WTC11 (cell line): ENCODE results near the gene SMTN. TPM values are rescaled to one million over a fixed set of nuclear protein-coding genes. Genes with fewer than 3 reads are reported as not detected.

Experiments used
- ATAC-seq: fragments of 200-7000 bp; cut with Tn5 transposase; 2 replicates; pipeline ENCODE4 v1.10.0; 2021; ENCODE audit warnings: mild to moderate bottlenecking, moderate library complexity
- CTCF ChIA-PET: fragments of 300-600 bp; sonication (Branson Sonifier 250); formaldehyde crosslinking; loops from one replicate; lab custom pipeline; 2021; ENCODE audit warnings: antibody characterized with exemption; lab: Charles Lee
- POLR2A ChIA-PET: fragments of 350-600 bp; sonication (Branson Sonifier 250); formaldehyde crosslinking; loops from one replicate; lab custom pipeline; 2021; ENCODE audit warnings: antibody characterized with exemption; lab: Charles Lee
- DNase-seq: peaks from one replicate; pipeline ENCODE4 v3.0.0; 2021; ENCODE audit warnings: low spot score
- H3K27ac Mint-ChIP-seq: 2 replicates; pipeline ENCODE4 v1.8.0; 2021; ENCODE audit warnings: mixed read lengths
- H3K27me3 Mint-ChIP-seq: 2 replicates; pipeline ENCODE4 v1.8.0; 2021; ENCODE audit warnings: low read depth, mild to moderate bottlenecking, moderate library complexity, mixed read lengths
- H3K36me3 Mint-ChIP-seq: 2 replicates; pipeline ENCODE4 v1.8.0; 2021; ENCODE audit warnings: mixed read lengths
- H3K4me1 Mint-ChIP-seq: 2 replicates; pipeline ENCODE4 v1.8.0; 2022; ENCODE audit warnings: mixed read lengths
- H3K4me3 Mint-ChIP-seq: 2 replicates; pipeline ENCODE4 v1.8.0; 2021; ENCODE audit warnings: mild to moderate bottlenecking, moderate library complexity, mixed read lengths
- H3K9me3 Mint-ChIP-seq: 2 replicates; pipeline ENCODE4 v1.8.0; 2021; ENCODE audit warnings: mixed read lengths
- CBFB ChIP-seq: sonication (generic); formaldehyde crosslinking; IDR thresholded peaks from 2 replicates; pipeline ENCODE4 v1.8.1; 2022; ENCODE audit warnings: mild to moderate bottlenecking, low read depth, missing genetic modification reagents
- FOXP1 ChIP-seq: sonication (generic); formaldehyde crosslinking; IDR thresholded peaks from 2 replicates; pipeline ENCODE4 v1.8.0; 2022; ENCODE audit warnings: missing genetic modification reagents, mild to moderate bottlenecking, moderate library complexity, borderline replicate concordance
- GABPB1 ChIP-seq: sonication (generic); formaldehyde crosslinking; IDR thresholded peaks from 2 replicates; pipeline ENCODE4 v1.8.1; 2023; ENCODE audit warnings: mild to moderate bottlenecking, missing genetic modification reagents
- MYBL2 ChIP-seq: sonication (generic); formaldehyde crosslinking; IDR thresholded peaks from 2 replicates; pipeline ENCODE4 v1.8.1; 2023; ENCODE audit warnings: mild to moderate bottlenecking, moderate library complexity, missing genetic modification reagents
- NFYB ChIP-seq: sonication (generic); formaldehyde crosslinking; conservative IDR thresholded peaks from 2 replicates; pipeline ENCODE4 v1.8.0; 2022; ENCODE audit warnings: low read depth, missing genetic modification reagents
- OVOL2 ChIP-seq: fragments of 250-450 bp; sonication (Bioruptor Pico); IDR thresholded peaks from 2 replicates; pipeline ENCODE4 v1.9.0; 2021; ENCODE audit warnings: mild to moderate bottlenecking, borderline replicate concordance
- SMAD3 ChIP-seq: sonication (generic); formaldehyde crosslinking; IDR thresholded peaks from 2 replicates; pipeline ENCODE4 v1.8.0; 2022; ENCODE audit warnings: missing genetic modification reagents, mild to moderate bottlenecking, borderline replicate concordance
- SMAD4 ChIP-seq: sonication (generic); formaldehyde crosslinking; IDR thresholded peaks from 2 replicates; pipeline ENCODE4 v1.8.0; 2022; ENCODE audit warnings: mild to moderate bottlenecking, missing genetic modification reagents
- ZNF121 ChIP-seq: sonication (generic); formaldehyde crosslinking; IDR thresholded peaks from 2 replicates; pipeline ENCODE4 v1.8.0; 2023; ENCODE audit warnings: missing genetic modification reagents
- ZNF263 ChIP-seq: sonication (generic); formaldehyde crosslinking; IDR thresholded peaks from 2 replicates; pipeline ENCODE4 v1.8.1; 2022; ENCODE audit warnings: low read depth, mild to moderate bottlenecking, moderate library complexity, missing genetic modification reagents
- ZNF317 ChIP-seq: sonication (generic); formaldehyde crosslinking; IDR thresholded peaks from 2 replicates; pipeline ENCODE4 v1.8.1; 2023; ENCODE audit warnings: low read depth, mild to moderate bottlenecking, moderate library complexity, missing genetic modification reagents, borderline replicate concordance
- total RNA-seq: library from RNA; stranded (reverse); gene quantifications from 3 replicates; pipeline ENCODE4 v1.2.3, GENCODE V29; 2021
- TF ChIP-seq, protein P1 (sequence below): sonication (generic); formaldehyde crosslinking; conservative IDR thresholded peaks from 2 replicates; pipeline ENCODE4 v1.8.1; 2022; ENCODE audit warnings: mild to moderate bottlenecking, missing genetic modification reagents
- TF ChIP-seq, protein P2 (sequence below): sonication (generic); formaldehyde crosslinking; IDR thresholded peaks from 2 replicates; pipeline ENCODE4 v1.8.0; 2023; ENCODE audit warnings: mild to moderate bottlenecking, missing genetic modification reagents
- TF ChIP-seq, protein P3 (sequence below): sonication (generic); formaldehyde crosslinking; IDR thresholded peaks from 2 replicates; pipeline ENCODE4 v1.8.0; 2023; ENCODE audit warnings: missing genetic modification reagents, mild to moderate bottlenecking, borderline replicate concordance
- TF ChIP-seq, protein P4 (sequence below): fragments of 250-450 bp; sonication (Bioruptor Pico); IDR thresholded peaks from 2 replicates; pipeline ENCODE4 v1.9.0; 2021; ENCODE audit warnings: mild to moderate bottlenecking, borderline replicate concordance
- TF ChIP-seq, protein P5 (sequence below): fragments of 250-450 bp; sonication (Bioruptor Pico); conservative IDR thresholded peaks from 2 replicates; pipeline ENCODE4 v1.9.0; 2021; ENCODE audit warnings: mild to moderate bottlenecking
- TF ChIP-seq, protein P6 (sequence below): sonication (generic); formaldehyde crosslinking; IDR thresholded peaks from 2 replicates; pipeline ENCODE4 v1.8.1; 2022; ENCODE audit warnings: mild to moderate bottlenecking, missing genetic modification reagents, moderate library complexity, borderline replicate concordance

SMTN gene
- total RNA-seq, 1 experiment from 2014 or later: 34.5 TPM

DNA sequence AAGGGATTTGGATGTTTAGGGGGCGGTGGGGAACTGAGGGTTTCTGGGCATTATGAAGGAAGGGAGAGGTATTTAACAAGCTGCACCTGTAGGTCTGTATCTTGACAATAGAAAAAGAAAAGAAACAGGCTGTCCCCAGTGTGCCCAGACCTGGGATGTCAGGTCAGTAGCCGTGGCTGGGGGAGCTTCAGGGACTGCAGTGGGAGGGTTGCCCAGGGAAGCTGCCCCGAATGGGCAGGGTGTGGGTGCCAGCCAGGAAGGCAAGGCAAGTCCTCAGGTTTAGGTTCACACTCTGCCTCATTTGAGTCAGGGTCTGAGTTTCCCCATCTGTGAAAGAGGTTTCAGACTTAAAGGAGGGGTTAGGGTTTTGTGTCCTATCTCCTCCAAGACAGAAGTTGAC lies 43.2 kb downstream of the SMTN start:
- H3K27me3 Mint-ChIP-seq: peaks cover 3% of the 10 kb centered on the region; the same call in 1 of the 2 replicates
- CTCF ChIA-PET: interaction anchor here (1.2 to 1.5 kb wide), 4 partner anchors 17 to 149 kb away, joined by 3 to 8 read pairs (median 6); partner anchors contain the start of gene SELENOM
- H3K4me1 Mint-ChIP-seq: peaks cover 36% of the 10 kb centered on the region
- no peak overlapping the region for H3K4me3 Mint-ChIP-seq
- DNase-seq: no peak
- no peak overlapping the region for H3K27ac Mint-ChIP-seq
- no peaks in the 10 kb centered on the region for H3K36me3 Mint-ChIP-seq
- no peak for ATAC-seq
- POLR2A ChIA-PET: no interaction called here
- no peak for TF ChIP-seq ZNF121 (CRISPR knock-in tag)
- TF ChIP-seq SMAD3 (CRISPR knock-in tag): no peak
- TF ChIP-seq MYBL2 (CRISPR knock-in tag): no peak
- TF ChIP-seq, protein P1, sequence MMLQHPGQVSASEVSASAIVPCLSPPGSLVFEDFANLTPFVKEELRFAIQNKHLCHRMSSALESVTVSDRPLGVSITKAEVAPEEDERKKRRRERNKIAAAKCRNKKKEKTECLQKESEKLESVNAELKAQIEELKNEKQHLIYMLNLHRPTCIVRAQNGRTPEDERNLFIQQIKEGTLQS (CRISPR knock-in tag): no peak
- TF ChIP-seq, protein P2, sequence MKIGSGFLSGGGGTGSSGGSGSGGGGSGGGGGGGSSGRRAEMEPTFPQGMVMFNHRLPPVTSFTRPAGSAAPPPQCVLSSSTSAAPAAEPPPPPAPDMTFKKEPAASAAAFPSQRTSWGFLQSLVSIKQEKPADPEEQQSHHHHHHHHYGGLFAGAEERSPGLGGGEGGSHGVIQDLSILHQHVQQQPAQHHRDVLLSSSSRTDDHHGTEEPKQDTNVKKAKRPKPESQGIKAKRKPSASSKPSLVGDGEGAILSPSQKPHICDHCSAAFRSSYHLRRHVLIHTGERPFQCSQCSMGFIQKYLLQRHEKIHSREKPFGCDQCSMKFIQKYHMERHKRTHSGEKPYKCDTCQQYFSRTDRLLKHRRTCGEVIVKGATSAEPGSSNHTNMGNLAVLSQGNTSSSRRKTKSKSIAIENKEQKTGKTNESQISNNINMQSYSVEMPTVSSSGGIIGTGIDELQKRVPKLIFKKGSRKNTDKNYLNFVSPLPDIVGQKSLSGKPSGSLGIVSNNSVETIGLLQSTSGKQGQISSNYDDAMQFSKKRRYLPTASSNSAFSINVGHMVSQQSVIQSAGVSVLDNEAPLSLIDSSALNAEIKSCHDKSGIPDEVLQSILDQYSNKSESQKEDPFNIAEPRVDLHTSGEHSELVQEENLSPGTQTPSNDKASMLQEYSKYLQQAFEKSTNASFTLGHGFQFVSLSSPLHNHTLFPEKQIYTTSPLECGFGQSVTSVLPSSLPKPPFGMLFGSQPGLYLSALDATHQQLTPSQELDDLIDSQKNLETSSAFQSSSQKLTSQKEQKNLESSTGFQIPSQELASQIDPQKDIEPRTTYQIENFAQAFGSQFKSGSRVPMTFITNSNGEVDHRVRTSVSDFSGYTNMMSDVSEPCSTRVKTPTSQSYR (CRISPR knock-in tag): no peak
- no peak for TF ChIP-seq SMAD4 (CRISPR knock-in tag)
- TF ChIP-seq ZNF263 (CRISPR knock-in tag): no peak
- TF ChIP-seq NFYB: no peak
- TF ChIP-seq FOXP1 (CRISPR knock-in tag): no peak
- no peaks in the 10 kb centered on the region for H3K9me3 Mint-ChIP-seq

DNA sequence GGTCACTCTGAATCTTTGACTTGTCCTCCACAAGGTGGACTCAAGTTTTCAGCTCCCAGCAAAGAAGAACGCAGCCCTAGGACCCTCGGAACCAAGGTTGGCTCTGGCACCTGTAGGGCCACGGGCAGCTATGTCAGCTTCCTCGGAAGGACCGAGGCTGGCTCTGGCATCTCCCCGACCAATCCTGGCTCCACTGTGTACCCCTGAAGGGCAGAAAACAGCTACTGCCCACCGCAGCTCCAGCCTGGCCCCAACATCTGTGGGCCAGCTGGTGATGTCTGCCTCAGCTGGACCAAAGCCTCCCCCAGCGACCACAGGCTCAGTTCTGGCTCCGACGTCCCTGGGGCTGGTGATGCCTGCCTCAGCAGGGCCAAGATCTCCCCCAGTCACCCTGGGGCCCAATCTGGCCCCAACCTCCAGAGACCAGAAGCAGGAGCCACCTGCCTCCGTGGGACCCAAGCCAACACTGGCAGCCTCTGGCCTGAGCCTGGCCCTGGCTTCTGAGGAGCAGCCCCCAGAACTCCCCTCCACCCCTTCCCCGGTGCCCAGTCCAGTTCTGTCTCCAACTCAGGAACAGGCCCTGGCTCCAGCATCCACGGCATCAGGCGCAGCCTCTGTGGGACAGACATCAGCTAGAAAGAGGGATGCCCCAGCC lies 43.8 kb downstream of the SMTN start:
- CTCF ChIA-PET: interaction anchor here (1.2 to 1.5 kb wide), 4 partner anchors 17 to 148 kb away, joined by 3 to 8 read pairs (median 6); partner anchors contain the start of gene SELENOM
- Mint-ChIP-seq H3K4me1 (peaks cover 29% of the 10 kb centered on the region), H3K4me3 (no peak overlapping the region), H3K9me3 (no peaks in the 10 kb centered on the region), H3K27me3 (peaks cover 3% of the 10 kb centered on the region; the same call in 1 of the 2 replicates), H3K36me3 (no peaks in the 10 kb centered on the region), H3K27ac (no peak overlapping the region)
- POLR2A ChIA-PET: no interaction called here
- DNase-seq: no peak
- ATAC-seq: no peak
- TF ChIP-seq GABPB1 (CRISPR knock-in tag) (no peak), ZNF317 (CRISPR knock-in tag) (no peak), CBFB (CRISPR knock-in tag) (no peak), OVOL2 (no peak)
- TF ChIP-seq, protein P1 (CRISPR knock-in tag): no peak
- TF ChIP-seq, protein P3, sequence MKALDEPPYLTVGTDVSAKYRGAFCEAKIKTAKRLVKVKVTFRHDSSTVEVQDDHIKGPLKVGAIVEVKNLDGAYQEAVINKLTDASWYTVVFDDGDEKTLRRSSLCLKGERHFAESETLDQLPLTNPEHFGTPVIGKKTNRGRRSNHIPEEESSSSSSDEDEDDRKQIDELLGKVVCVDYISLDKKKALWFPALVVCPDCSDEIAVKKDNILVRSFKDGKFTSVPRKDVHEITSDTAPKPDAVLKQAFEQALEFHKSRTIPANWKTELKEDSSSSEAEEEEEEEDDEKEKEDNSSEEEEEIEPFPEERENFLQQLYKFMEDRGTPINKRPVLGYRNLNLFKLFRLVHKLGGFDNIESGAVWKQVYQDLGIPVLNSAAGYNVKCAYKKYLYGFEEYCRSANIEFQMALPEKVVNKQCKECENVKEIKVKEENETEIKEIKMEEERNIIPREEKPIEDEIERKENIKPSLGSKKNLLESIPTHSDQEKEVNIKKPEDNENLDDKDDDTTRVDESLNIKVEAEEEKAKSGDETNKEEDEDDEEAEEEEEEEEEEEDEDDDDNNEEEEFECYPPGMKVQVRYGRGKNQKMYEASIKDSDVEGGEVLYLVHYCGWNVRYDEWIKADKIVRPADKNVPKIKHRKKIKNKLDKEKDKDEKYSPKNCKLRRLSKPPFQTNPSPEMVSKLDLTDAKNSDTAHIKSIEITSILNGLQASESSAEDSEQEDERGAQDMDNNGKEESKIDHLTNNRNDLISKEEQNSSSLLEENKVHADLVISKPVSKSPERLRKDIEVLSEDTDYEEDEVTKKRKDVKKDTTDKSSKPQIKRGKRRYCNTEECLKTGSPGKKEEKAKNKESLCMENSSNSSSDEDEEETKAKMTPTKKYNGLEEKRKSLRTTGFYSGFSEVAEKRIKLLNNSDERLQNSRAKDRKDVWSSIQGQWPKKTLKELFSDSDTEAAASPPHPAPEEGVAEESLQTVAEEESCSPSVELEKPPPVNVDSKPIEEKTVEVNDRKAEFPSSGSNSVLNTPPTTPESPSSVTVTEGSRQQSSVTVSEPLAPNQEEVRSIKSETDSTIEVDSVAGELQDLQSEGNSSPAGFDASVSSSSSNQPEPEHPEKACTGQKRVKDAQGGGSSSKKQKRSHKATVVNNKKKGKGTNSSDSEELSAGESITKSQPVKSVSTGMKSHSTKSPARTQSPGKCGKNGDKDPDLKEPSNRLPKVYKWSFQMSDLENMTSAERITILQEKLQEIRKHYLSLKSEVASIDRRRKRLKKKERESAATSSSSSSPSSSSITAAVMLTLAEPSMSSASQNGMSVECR (CRISPR knock-in tag): no peak
- TF ChIP-seq, protein P4, sequence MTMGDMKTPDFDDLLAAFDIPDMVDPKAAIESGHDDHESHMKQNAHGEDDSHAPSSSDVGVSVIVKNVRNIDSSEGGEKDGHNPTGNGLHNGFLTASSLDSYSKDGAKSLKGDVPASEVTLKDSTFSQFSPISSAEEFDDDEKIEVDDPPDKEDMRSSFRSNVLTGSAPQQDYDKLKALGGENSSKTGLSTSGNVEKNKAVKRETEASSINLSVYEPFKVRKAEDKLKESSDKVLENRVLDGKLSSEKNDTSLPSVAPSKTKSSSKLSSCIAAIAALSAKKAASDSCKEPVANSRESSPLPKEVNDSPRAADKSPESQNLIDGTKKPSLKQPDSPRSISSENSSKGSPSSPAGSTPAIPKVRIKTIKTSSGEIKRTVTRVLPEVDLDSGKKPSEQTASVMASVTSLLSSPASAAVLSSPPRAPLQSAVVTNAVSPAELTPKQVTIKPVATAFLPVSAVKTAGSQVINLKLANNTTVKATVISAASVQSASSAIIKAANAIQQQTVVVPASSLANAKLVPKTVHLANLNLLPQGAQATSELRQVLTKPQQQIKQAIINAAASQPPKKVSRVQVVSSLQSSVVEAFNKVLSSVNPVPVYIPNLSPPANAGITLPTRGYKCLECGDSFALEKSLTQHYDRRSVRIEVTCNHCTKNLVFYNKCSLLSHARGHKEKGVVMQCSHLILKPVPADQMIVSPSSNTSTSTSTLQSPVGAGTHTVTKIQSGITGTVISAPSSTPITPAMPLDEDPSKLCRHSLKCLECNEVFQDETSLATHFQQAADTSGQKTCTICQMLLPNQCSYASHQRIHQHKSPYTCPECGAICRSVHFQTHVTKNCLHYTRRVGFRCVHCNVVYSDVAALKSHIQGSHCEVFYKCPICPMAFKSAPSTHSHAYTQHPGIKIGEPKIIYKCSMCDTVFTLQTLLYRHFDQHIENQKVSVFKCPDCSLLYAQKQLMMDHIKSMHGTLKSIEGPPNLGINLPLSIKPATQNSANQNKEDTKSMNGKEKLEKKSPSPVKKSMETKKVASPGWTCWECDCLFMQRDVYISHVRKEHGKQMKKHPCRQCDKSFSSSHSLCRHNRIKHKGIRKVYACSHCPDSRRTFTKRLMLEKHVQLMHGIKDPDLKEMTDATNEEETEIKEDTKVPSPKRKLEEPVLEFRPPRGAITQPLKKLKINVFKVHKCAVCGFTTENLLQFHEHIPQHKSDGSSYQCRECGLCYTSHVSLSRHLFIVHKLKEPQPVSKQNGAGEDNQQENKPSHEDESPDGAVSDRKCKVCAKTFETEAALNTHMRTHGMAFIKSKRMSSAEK (CRISPR knock-in tag): no peak
- TF ChIP-seq, protein P5, sequence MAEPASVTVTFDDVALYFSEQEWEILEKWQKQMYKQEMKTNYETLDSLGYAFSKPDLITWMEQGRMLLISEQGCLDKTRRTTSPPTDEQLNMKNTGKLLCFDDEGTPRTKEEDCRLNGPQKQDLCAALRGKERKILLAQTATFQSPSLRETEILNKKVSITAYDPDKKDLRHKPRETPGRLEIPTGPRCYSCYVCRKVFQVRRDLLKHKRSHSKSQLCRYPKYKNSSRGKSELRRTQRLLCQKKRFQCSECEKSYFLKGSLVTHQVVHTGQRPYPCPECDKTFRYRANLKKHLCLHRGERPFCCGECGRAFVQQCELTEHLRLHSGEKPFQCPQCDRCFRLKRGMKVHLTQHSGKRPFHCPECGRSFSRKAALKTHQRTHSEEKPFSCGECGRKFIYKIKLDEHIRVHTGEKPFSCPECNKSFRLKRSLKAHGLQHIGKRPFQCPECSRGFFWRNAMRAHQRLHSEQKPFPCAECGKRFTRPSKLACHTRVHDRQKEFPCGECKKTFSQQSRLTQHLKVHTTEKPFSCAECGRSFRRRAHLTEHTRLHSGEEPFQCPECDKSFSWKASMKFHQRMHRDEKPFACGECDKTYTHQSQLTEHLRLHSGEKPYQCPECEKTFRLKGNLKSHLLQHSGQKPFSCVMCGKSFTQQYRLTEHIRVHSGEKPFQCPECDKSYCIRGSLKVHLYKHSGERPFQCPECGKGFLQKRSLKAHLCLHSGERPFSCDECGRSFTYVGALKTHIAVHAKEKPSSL: no peak
- TF ChIP-seq, protein P6, sequence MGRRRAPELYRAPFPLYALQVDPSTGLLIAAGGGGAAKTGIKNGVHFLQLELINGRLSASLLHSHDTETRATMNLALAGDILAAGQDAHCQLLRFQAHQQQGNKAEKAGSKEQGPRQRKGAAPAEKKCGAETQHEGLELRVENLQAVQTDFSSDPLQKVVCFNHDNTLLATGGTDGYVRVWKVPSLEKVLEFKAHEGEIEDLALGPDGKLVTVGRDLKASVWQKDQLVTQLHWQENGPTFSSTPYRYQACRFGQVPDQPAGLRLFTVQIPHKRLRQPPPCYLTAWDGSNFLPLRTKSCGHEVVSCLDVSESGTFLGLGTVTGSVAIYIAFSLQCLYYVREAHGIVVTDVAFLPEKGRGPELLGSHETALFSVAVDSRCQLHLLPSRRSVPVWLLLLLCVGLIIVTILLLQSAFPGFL: no peak
